ENCODE measurements around the gene BBLN.

- no peak for TF ChIP-seq CTCF (IDR thresholded peaks at IDR 0.05)
- no peak for TF ChIP-seq EZH2 (IDR thresholded peaks at IDR 0.05)
Observed at GRCh38 chr9:128141604-128142003, 18.5 kb upstream of the BBLN start.
